Right atrium auricular region (tissue), 2 donors: ENCODE results near the gene RPS21. TPM values are rescaled to one million over a fixed set of nuclear protein-coding genes. Genes with fewer than 3 reads are reported as not detected.
A peak's percentile ranks its signal among the peaks of the same experiment; 100 is the strongest.

Experiments
- DNase-seq: peaks from one replicate; pipeline ENCODE4 v3.0.0-alpha.2; 2019; ENCODE audit warnings: low spot score
- H3K27ac ChIP-seq, 2 donors: fragments of 200-600 bp; sonication (generic); 1 replicate in 1 of 2; 2 replicates in 1 of 2; pipeline ENCODE4 v1.5.1; 2016 to 2019
- H3K27me3 ChIP-seq, 2 donors: fragments of 200-600 bp; sonication (generic); one replicate each; pipeline versions ENCODE4 v1.5.1 to v1.6.0; 2017 to 2019
- H3K36me3 ChIP-seq: fragments of 200-600 bp; sonication (generic); one replicate; pipeline ENCODE4 v1.5.1; 2016
- H3K4me1 ChIP-seq, 2 donors: fragments of 200-600 bp; sonication (generic); one replicate each; pipeline versions ENCODE4 v1.5.1 to v1.6.0; 2017 to 2019
- H3K4me3 ChIP-seq, 2 donors: fragments of 200-600 bp; sonication (generic); 1 replicate in 1 of 2; 2 replicates in 1 of 2; pipeline ENCODE4 v1.5.1; 2017 to 2019; ENCODE audit warnings: mild to moderate bottlenecking in 1 of 2, moderate library complexity in 1 of 2
- H3K9me3 ChIP-seq, 2 donors: fragments of 200-600 bp; sonication (generic); one replicate each; pipeline ENCODE4 v1.5.1; 2019
- total RNA-seq, 2 donors: library from RNA; depleted of rRNA; stranded (reverse); fragments of >200 nt; gene quantifications; one replicate each; pipeline ENCODE4 v1.1.0, GENCODE V29; 2016
- TF ChIP-seq, protein P1 (sequence below), 2 donors: fragments of 200-600 bp; sonication (generic); IDR thresholded peaks; one replicate each; pipeline ENCODE4 v1.5.1; 2019; ENCODE audit warnings: antibody characterized with exemption in 2 of 2

Gene RPS21
- total RNA-seq, 2 donors from 2014 or later, result 1,510 to 1,937 TPM

- no peaks in the 10 kb centered on the region for H3K27me3 ChIP-seq
- TF ChIP-seq, protein P1, sequence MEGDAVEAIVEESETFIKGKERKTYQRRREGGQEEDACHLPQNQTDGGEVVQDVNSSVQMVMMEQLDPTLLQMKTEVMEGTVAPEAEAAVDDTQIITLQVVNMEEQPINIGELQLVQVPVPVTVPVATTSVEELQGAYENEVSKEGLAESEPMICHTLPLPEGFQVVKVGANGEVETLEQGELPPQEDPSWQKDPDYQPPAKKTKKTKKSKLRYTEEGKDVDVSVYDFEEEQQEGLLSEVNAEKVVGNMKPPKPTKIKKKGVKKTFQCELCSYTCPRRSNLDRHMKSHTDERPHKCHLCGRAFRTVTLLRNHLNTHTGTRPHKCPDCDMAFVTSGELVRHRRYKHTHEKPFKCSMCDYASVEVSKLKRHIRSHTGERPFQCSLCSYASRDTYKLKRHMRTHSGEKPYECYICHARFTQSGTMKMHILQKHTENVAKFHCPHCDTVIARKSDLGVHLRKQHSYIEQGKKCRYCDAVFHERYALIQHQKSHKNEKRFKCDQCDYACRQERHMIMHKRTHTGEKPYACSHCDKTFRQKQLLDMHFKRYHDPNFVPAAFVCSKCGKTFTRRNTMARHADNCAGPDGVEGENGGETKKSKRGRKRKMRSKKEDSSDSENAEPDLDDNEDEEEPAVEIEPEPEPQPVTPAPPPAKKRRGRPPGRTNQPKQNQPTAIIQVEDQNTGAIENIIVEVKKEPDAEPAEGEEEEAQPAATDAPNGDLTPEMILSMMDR (IDR thresholded peaks at IDR 0.05), result no peak
- no peak overlapping the region for H3K4me3 ChIP-seq
- H3K4me1 ChIP-seq, result peaks cover 0 to 47% of the 10 kb centered on the region in 2 donors
- H3K9me3 ChIP-seq, result no peaks in the 10 kb centered on the region
- H3K27ac ChIP-seq, result peak overlapping the region; percentile 90 to 92
- H3K36me3 ChIP-seq, result peaks cover 24% of the 10 kb centered on the region
- DNase-seq, result no peak
Observed at GRCh38 chr20:62351469-62352401, 35.2 kb upstream of the RPS21 start.

DNA sequence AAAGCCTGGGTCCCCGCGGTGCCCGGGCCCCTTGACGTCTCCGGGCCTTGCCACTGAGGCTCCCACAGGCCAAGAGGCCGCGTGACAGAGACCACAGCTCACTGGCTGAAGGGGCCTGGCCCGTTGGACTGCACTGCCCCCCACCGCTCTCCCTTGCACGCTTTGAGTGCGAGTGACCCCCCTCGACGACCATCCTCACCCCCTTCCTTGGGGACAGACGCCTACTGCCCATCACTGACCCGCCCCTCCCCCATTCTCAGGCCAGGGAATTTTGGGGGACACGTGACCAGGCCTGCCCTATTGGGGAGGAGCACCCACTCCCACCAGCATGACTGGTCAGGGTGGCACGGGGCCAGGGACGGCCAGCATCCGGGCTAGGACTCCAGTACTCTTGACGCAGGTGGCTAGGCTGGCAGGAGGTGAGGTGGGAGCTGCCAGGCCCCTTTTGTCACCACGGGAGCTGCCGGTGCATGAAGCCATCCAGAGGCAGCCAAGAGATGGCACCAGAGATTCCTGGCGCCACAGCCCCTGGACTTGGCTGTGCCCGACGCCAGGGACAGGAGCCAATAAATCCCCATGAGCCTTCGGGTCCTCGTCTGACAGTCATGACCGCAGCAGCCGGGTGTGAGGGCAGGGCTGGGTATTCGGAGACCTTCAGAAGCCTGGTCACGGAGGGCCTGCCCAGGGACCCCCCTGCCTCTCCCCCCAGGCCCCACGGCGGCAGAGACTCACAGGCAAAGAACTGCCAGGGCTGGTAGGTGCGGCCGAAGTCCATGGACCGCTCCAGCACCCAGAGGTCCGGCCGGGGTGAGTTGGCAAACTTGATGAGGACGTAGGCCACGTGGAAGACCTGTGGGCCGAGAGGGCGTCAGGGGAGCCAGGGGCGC, 34.3 kb upstream of the RPS21 start:
- peak; percentile 83 for DNase-seq
- Histone ChIP-seq H3K4me1 (peaks cover 0 to 56% of the 10 kb centered on the region in 2 donors), H3K9me3 (no peaks in the 10 kb centered on the region), H3K27me3 (no peaks in the 10 kb centered on the region), H3K27ac (peak overlapping the region; percentile 90 to 92), H3K4me3 (no peak overlapping the region), H3K36me3 (peaks cover 19% of the 10 kb centered on the region)
- TF ChIP-seq, protein P1 (IDR thresholded peaks at IDR 0.05), result peak in 1 of 2 donors; percentile 60

GRCh38 chr20:62353289-62354030, 33.4 kb upstream of the RPS21 start:
- no peak overlapping the region for H3K4me3 ChIP-seq
- TF ChIP-seq, protein P1 (IDR thresholded peaks at IDR 0.05), result no peak
- no peaks in the 10 kb centered on the region for H3K9me3 ChIP-seq
- H3K4me1 ChIP-seq, result peaks cover 0 to 64% of the 10 kb centered on the region in 2 donors
- H3K27me3 ChIP-seq, result no peaks in the 10 kb centered on the region
- peak overlapping the region; percentile 90 to 92 for H3K27ac ChIP-seq
- H3K36me3 ChIP-seq, result peaks cover 19% of the 10 kb centered on the region
- DNase-seq, result no peak

DNA sequence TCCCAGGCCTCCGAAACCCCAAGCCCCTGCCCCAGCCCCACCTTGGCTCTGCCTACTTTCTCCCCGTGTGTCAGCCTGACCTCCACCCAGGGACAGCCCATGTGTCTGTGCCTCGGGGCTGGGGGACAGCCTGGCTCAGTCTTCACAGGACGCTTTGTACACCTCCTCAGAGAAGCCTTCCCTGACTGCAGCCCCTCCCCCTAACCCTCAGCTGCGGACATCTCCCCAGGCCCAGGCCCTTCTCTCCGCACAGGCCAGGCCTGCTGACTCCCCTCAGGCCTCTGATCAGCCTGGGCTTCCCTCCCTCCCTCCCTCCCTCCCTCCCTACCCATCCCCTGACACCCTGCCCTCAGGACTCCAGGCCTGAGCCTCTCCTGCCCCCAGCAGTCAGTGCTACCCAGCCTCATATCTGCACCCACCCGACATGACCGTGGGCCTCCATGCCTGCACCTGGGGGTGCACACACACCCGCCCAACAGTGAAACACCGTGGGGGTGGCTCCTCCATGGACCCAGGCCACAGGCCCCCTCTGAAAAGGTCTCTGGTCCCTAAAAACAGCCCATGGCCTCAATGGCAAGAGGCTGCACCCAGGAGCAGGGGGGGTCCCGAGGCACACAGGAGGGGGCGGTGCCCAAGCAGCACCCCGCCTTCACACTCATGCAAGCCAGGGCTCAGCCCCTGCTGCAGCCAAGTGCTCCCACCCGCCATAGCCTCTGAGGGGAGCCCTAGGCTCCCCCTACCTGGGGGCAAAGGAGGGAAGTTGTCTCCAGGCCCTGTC, 32.7 kb upstream of the RPS21 start:
- peaks cover 0 to 72% of the 10 kb centered on the region in 2 donors for H3K4me1 ChIP-seq
- H3K9me3 ChIP-seq, result no peaks in the 10 kb centered on the region
- H3K36me3 ChIP-seq, result peaks cover 19% of the 10 kb centered on the region
- TF ChIP-seq, protein P1 (IDR thresholded peaks at IDR 0.05), result no peak
- no peak for DNase-seq
- no peak overlapping the region for H3K4me3 ChIP-seq
- H3K27me3 ChIP-seq, result no peaks in the 10 kb centered on the region
- H3K27ac ChIP-seq, result peak overlapping the region; percentile 90 to 92
